ENCODE measurements around the gene ORM2. TPM values are rescaled to one million over a fixed set of nuclear protein-coding genes. Genes with fewer than 3 reads are reported as not detected.
A peak's percentile ranks its signal among the peaks of the same experiment; 100 is the strongest.

The ORM2 gene
- total and polyA plus RNA-seq, 5 donors, result 0.27 TPM; not detected in 4

GRCh38 chr9:114355821-114356220 is 26.2 kb downstream of the ORM2 start:
- WGBS, result 93% methylated on average over 6 of the region's 6 CpGs
- no peak overlapping the region for H3K27ac ChIP-seq (ENCODE audit: low read length)
- ATAC-seq, result no peak
- intact Hi-C loops (cut with DNase I), result no loop called here
- H3K27me3 ChIP-seq (ENCODE audit: control insufficient read depth, insufficient read depth), result no peaks in the 10 kb centered on the region
- H3K4me3 ChIP-seq (ENCODE audit: low read length), result no peak overlapping the region
- no peak for DNase-seq
- H3K4me1 ChIP-seq (ENCODE audit: control insufficient read depth, insufficient read depth, low read length), result no peaks in the 10 kb centered on the region
- no peaks in the 10 kb centered on the region for H3K9me3 ChIP-seq (ENCODE audit: control insufficient read depth, low read length)

DNA sequence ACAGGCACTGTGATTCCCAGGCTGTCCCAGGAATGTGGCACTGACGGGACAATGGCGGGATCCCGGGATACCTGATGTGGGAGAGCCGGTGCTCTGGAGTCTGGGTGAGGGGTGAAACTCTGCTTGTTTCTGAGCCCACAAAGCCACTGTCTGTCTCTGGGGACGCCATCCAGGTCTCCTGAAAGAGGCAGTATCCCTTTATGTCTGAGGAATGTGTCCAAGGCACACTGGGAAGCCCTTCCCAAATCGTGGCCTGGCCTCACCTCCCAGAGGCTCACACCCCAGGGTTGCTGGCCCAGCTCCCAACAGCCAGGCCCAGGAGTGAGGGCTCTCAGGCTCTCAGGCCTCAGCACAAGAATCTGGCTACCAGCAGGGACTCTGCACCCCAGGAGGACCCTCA is 27.1 kb downstream of the ORM2 start:
- Histone ChIP-seq H3K4me3 (ENCODE audit: low read length) (no peak overlapping the region), H3K27ac (ENCODE audit: low read length) (no peak overlapping the region), H3K27me3 (ENCODE audit: control insufficient read depth, insufficient read depth) (no peaks in the 10 kb centered on the region), H3K4me1 (ENCODE audit: control insufficient read depth, insufficient read depth, low read length) (no peaks in the 10 kb centered on the region), H3K9me3 (ENCODE audit: control insufficient read depth, low read length) (no peaks in the 10 kb centered on the region)
- ATAC-seq (peak in 1 of 2 donors; percentile 16), DNase-seq (no peak)
- intact Hi-C loops (cut with DNase I), result no loop called here
- 86% methylated on average over 6 of the region's 6 CpGs for WGBS

DNA sequence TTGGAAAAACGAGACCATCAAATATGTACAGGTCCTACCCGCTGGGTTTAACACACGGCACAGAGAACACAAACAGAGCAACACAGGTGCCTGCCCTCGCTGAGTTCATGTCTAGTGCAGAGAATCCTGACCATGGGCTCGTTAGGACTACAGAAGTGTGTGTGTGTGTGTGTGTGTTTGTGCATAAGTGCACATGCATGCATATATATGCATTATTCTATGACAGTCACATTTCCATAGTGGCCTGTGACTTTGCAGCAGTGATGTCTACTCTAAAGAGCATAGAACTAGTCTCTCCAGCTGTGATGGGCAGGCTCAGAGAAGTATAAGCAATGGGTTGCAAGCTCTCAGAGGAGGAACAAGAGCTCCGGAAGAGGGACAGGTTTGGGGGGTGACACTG is 27.7 kb downstream of the ORM2 start:
- 89% methylated on average over 6 of the region's 6 CpGs for WGBS
- ATAC-seq, result no peak

DNA sequence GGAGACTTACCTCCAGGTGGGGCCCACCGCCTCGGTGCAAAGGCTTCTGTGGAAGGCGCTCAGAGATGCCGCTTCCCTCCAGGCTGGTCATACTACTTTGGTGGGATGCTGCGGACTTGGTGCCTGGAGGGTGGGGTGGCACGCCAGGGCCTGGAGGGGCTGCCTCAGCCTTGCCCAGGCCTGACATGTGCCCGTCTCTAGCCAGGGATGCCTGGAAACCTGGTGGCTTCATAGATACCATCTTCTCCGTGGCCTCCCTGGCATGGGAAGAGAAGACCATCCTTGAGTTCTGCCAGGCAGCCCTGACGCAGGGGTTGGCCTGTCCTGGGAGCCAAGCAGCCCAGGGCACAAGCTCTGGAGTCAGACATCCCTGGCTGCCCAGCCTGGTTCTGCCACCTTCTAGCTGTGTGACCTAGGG is 28.3 kb downstream of the ORM2 start:
- Histone ChIP-seq H3K9me3 (ENCODE audit: control insufficient read depth, low read length) (no peaks in the 10 kb centered on the region), H3K27ac (ENCODE audit: low read length) (no peak overlapping the region), H3K4me3 (ENCODE audit: low read length) (no peak overlapping the region), H3K27me3 (ENCODE audit: control insufficient read depth, insufficient read depth) (no peaks in the 10 kb centered on the region), H3K4me1 (ENCODE audit: control insufficient read depth, insufficient read depth, low read length) (no peaks in the 10 kb centered on the region)
- ATAC-seq (no peak), DNase-seq (no peak)
- intact Hi-C loops (cut with DNase I), result no loop called here
- WGBS, result 97% methylated on average over 9 of the region's 9 CpGs

More for the DNA sequence above, 27.7 kb downstream of the ORM2 start:
- no peaks in the 10 kb centered on the region for H3K9me3 ChIP-seq (ENCODE audit: control insufficient read depth, low read length)
- DNase-seq, result no peak
- H3K4me1 ChIP-seq (ENCODE audit: control insufficient read depth, insufficient read depth, low read length), result no peaks in the 10 kb centered on the region
- H3K27ac ChIP-seq (ENCODE audit: low read length), result no peak overlapping the region
- intact Hi-C loops (cut with DNase I), result no loop called here
- no peak overlapping the region for H3K4me3 ChIP-seq (ENCODE audit: low read length)
- H3K27me3 ChIP-seq (ENCODE audit: control insufficient read depth, insufficient read depth), result no peaks in the 10 kb centered on the region

- ATAC-seq (no peak), DNase-seq (no peak)
- no peaks in the 10 kb centered on the region for H3K9me3 ChIP-seq (ENCODE audit: control insufficient read depth, low read length)
- no peak overlapping the region for H3K4me3 ChIP-seq (ENCODE audit: low read length)
- WGBS, result 95% methylated on average over 7 of the region's 7 CpGs
- H3K27me3 ChIP-seq (ENCODE audit: control insufficient read depth, insufficient read depth), result no peaks in the 10 kb centered on the region
- intact Hi-C loops (cut with DNase I), result no loop called here
- no peak overlapping the region for H3K27ac ChIP-seq (ENCODE audit: low read length)
- no peaks in the 10 kb centered on the region for H3K4me1 ChIP-seq (ENCODE audit: control insufficient read depth, insufficient read depth, low read length)
Observed at GRCh38 chr9:114359801-114360200, 30.1 kb downstream of the ORM2 start.

DNA sequence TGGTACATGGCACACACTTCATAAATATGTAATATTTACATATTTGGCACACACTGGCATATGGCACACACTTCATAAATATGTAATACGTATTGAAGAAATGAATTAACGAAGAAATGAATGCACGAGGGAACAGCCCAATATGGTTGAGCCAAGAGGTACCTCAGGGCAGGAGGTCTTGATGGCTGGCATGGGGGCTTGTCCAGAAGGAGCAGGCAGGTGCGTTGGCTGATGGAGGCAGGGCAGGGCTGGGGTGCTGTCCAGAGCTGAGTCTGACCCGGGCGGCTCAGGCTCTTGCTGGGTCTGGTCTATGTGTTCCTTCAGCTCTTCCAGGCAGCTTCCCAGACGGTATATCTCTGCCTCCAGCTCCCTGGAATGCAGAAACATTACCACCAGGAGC is 31.9 kb downstream of the ORM2 start:
- 95% methylated on average over 7 of the region's 7 CpGs for WGBS
- no peaks in the 10 kb centered on the region for H3K9me3 ChIP-seq (ENCODE audit: control insufficient read depth, low read length)
- DNase-seq (no peak), ATAC-seq (no peak)
- intact Hi-C loops (cut with DNase I), result no loop called here
- no peak overlapping the region for H3K4me3 ChIP-seq (ENCODE audit: low read length)
- no peaks in the 10 kb centered on the region for H3K27me3 ChIP-seq (ENCODE audit: control insufficient read depth, insufficient read depth)
- no peak overlapping the region for H3K27ac ChIP-seq (ENCODE audit: low read length)
- H3K4me1 ChIP-seq (ENCODE audit: control insufficient read depth, insufficient read depth, low read length), result no peaks in the 10 kb centered on the region

GRCh38 chr9:114362394-114362793 is 32.7 kb downstream of the ORM2 start:
- intact Hi-C loops (cut with DNase I), result no loop called here
- H3K27me3 ChIP-seq (ENCODE audit: control insufficient read depth, insufficient read depth), result no peaks in the 10 kb centered on the region
- no peak for ATAC-seq
- no peak for DNase-seq
- H3K9me3 ChIP-seq (ENCODE audit: control insufficient read depth, low read length), result no peaks in the 10 kb centered on the region
- H3K27ac ChIP-seq (ENCODE audit: low read length), result no peak overlapping the region
- 88% methylated on average over 12 of the region's 12 CpGs for WGBS
- no peak overlapping the region for H3K4me3 ChIP-seq (ENCODE audit: low read length)
- H3K4me1 ChIP-seq (ENCODE audit: control insufficient read depth, insufficient read depth, low read length), result no peaks in the 10 kb centered on the region

DNA sequence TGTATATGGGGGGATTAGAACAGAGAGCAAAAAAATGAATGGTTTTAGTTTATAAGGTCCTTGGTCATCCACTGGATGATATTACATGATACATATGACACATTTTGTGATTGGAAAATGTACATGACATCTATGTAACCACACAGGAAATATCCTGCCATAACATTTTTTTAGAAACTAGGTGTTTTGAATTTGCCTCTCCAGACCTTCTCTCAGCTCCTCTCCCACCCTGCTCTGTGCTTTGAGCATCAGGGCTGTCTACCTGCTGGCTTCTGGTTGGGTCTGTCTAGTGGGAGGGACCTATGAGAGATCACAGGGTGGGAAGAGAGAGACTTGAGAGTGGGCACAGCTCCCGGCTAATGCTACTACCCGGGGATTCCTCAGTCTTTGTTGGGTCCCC is 33.8 kb downstream of the ORM2 start:
- Histone ChIP-seq H3K27me3 (ENCODE audit: control insufficient read depth, insufficient read depth) (no peaks in the 10 kb centered on the region), H3K4me1 (ENCODE audit: control insufficient read depth, insufficient read depth, low read length) (no peaks in the 10 kb centered on the region), H3K27ac (ENCODE audit: low read length) (no peak overlapping the region), H3K4me3 (ENCODE audit: low read length) (no peak overlapping the region), H3K9me3 (ENCODE audit: control insufficient read depth, low read length) (no peaks in the 10 kb centered on the region)
- WGBS, result 74% methylated on average over 2 of the region's 2 CpGs
- no peak for DNase-seq
- intact Hi-C loops (cut with DNase I), result no loop called here
- no peak for ATAC-seq

GRCh38 chr9:114364134-114365041 is 34.7 kb downstream of the ORM2 start:
- Histone ChIP-seq H3K27ac (ENCODE audit: low read length) (no peak overlapping the region), H3K27me3 (ENCODE audit: control insufficient read depth, insufficient read depth) (no peaks in the 10 kb centered on the region), H3K4me1 (ENCODE audit: control insufficient read depth, insufficient read depth, low read length) (no peaks in the 10 kb centered on the region), H3K9me3 (ENCODE audit: control insufficient read depth, low read length) (no peaks in the 10 kb centered on the region), H3K4me3 (ENCODE audit: low read length) (no peak overlapping the region)
- intact Hi-C loops (cut with DNase I), result no loop called here
- 66% methylated on average over 6 of the region's 6 CpGs for WGBS
- ATAC-seq, result no peak
- no peak for DNase-seq

GRCh38 chr9:114365194-114365593 is 35.5 kb downstream of the ORM2 start:
- intact Hi-C loops (cut with DNase I), result no loop called here
- H3K4me1 ChIP-seq (ENCODE audit: control insufficient read depth, insufficient read depth, low read length), result no peaks in the 10 kb centered on the region

DNA sequence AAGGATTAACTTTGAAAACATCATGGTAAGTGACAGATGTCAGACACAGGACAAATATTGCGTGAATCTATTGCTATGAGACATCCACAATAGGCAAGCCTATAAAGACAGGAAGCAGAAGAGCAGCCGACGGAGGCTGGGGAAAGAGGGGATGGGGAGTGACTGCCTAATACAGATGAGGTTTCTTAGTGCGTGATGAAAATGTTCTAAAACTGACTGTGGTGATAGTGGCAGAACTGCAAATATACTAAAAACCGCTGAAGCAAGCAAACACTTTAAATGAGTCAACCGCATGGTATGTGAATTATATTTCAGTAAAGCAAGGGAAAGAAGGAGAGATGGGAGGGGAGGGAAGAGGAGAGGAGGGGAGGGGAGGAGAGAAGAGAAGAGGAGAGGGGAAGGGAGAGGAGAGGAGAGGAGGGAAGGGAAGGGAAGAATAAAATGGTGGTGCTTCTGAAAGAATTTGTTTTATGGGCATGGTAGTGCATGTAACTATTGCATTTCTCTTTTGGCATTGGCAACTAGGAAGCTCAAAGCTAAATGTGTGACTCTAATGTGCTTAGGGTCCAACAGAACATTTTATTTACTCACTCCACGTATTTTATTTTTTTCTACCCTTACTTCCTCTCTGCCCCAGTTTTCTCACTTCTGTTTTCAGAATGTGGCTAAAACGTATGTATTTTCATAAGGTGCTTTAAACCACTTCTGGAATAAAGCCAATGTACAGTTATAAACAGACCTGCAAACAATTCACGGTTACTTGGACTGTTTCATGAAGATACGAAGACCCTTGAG is 36.9 kb downstream of the ORM2 start:
- 57% methylated on average over 10 of the region's 10 CpGs for WGBS
- H3K9me3 ChIP-seq (ENCODE audit: control insufficient read depth, low read length), result no peaks in the 10 kb centered on the region
- no peak for DNase-seq
- ATAC-seq, result no peak
- H3K27me3 ChIP-seq (ENCODE audit: control insufficient read depth, insufficient read depth), result no peaks in the 10 kb centered on the region
- H3K4me3 ChIP-seq (ENCODE audit: low read length), result no peak overlapping the region
- H3K27ac ChIP-seq (ENCODE audit: low read length), result no peak overlapping the region
- intact Hi-C loops (cut with DNase I), result no loop called here
- H3K4me1 ChIP-seq (ENCODE audit: control insufficient read depth, insufficient read depth, low read length), result no peaks in the 10 kb centered on the region

More at GRCh38 chr9:114365194-114365593, 35.5 kb downstream of the ORM2 start:
- H3K27me3 ChIP-seq (ENCODE audit: control insufficient read depth, insufficient read depth), result no peaks in the 10 kb centered on the region
- DNase-seq (no peak), ATAC-seq (no peak)
- no peak overlapping the region for H3K27ac ChIP-seq (ENCODE audit: low read length)
- H3K4me3 ChIP-seq (ENCODE audit: low read length), result no peak overlapping the region
- no peaks in the 10 kb centered on the region for H3K9me3 ChIP-seq (ENCODE audit: control insufficient read depth, low read length)
- 94% methylated on average over 2 of the region's 2 CpGs for WGBS
